Activated CD4-positive, alpha-beta memory T cell treated with anti-CD3 and anti-CD28 coated beads for 36 hours (primary cell): ENCODE data around the gene ARHGAP44. TPM values are rescaled to one million over a fixed set of nuclear protein-coding genes. Genes with fewer than 3 reads are reported as not detected.
A peak's percentile ranks its signal among the peaks of the same experiment; 100 is the strongest.

Experiments used
- CTCF ChIA-PET: fragments of 350-600 bp; sonication (Branson Sonifier 250); formaldehyde crosslinking; loops from one replicate; lab custom pipeline; 2021; ENCODE audit warnings: antibody characterized with exemption, inconsistent platforms; lab: Charles Lee
- POLR2A ChIA-PET: fragments of 350-600 bp; sonication (Branson Sonifier 250); formaldehyde crosslinking; loops from one replicate; lab custom pipeline; 2021; ENCODE audit warnings: antibody characterized with exemption; lab: Charles Lee
- DNase-seq: peaks from one replicate; pipeline ENCODE4 v3.0.0-alpha.2; 2020
- H3K27ac Mint-ChIP-seq: one replicate; pipeline ENCODE4 v1.8.0; 2021; ENCODE audit warnings: mixed read lengths
- H3K27me3 Mint-ChIP-seq: one replicate; pipeline ENCODE4 v1.8.0; 2021; ENCODE audit warnings: mixed read lengths
- H3K36me3 Mint-ChIP-seq: one replicate; pipeline ENCODE4 v1.8.0; 2021; ENCODE audit warnings: mixed read lengths
- H3K4me1 Mint-ChIP-seq: one replicate; pipeline ENCODE4 v1.8.0; 2021; ENCODE audit warnings: low read depth, mixed read lengths
- H3K4me3 Mint-ChIP-seq: one replicate; pipeline ENCODE4 v1.8.0; 2021; ENCODE audit warnings: mild to moderate bottlenecking, mixed read lengths
- H3K9me3 Mint-ChIP-seq: one replicate; pipeline ENCODE4 v1.8.0; 2021; ENCODE audit warnings: mixed read lengths
- intact Hi-C: fragments of 100-400 bp; cut with micrococcal nuclease; formaldehyde crosslinking; loops from one replicate; pipeline ENCODE4 v1.15.1; 2023
- total RNA-seq, 2 experiments: library from RNA; stranded (reverse); gene quantifications; one replicate each; pipeline ENCODE4 v1.2.3, GENCODE V29; 2021

ARHGAP44 gene
- total RNA-seq, 2 experiments from 2014 or later: not detected

DNA sequence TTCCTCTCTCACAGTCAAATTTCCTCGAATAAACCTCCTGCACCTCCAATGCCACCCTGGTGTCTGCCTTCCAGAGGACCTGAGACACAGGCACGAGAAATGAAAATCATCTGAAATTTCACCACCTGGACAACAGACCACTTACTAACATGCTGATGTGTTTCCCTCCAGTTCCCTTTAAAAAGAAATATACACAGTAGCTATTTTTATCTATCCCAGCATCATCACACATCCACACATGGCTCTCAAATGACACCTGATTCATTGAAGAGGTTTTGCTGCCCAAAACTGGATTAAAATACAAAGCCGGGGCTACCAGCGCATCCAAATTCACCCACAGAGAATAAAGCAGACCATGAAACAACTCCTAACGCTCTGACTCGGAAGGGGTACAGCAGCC, 214.6 kb downstream of the ARHGAP44 start:
- DNase-seq: no peak
- Mint-ChIP-seq H3K27me3 (no peaks in the 10 kb centered on the region), H3K9me3 (no peaks in the 10 kb centered on the region), H3K27ac (no peak overlapping the region), H3K4me1 (peaks cover 2% of the 10 kb centered on the region), H3K36me3 (peaks cover 31% of the 10 kb centered on the region), H3K4me3 (no peak overlapping the region)
- ChIA-PET CTCF (interaction anchor here (1.3 to 5.2 kb wide), 6 partner anchors 12 to 823 kb away, joined by 4 to 38 read pairs (median 6); no protein-coding TSS in a partner anchor), POLR2A (no interaction called here)
- intact Hi-C loops: loop anchor here (5.0 kb wide), 1 partner anchor 747 kb away; no protein-coding TSS in a partner anchor

DNA sequence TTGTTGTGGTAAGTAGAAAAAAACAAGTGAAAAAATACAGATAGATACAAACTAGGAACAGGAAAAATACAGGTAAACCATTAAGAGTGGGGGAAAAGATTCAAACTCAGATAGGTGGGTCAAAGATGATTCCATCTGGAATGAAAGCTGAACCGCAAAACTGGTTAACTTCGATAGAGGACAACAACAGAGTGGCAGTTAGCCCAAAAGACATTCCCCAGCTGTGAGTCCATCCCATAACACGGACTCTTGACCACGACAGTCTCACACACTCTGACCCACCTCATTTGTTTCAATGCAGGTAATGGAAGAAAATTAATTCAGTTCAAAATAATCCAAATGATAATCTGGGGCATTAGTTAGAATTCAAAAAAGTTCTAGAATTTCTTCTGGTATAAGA, 215.0 kb downstream of the ARHGAP44 start:
- no peak for DNase-seq
- Mint-ChIP-seq H3K27me3 (no peaks in the 10 kb centered on the region), H3K27ac (no peak overlapping the region), H3K36me3 (peaks cover 30% of the 10 kb centered on the region), H3K4me3 (no peak overlapping the region), H3K4me1 (peaks cover 2% of the 10 kb centered on the region), H3K9me3 (no peaks in the 10 kb centered on the region)
- intact Hi-C loops: loop anchor here (5.0 kb wide), 1 partner anchor 747 kb away; no protein-coding TSS in a partner anchor
- CTCF ChIA-PET: interaction anchor here (1.3 to 5.2 kb wide), 6 partner anchors 12 to 823 kb away, joined by 4 to 38 read pairs (median 6); no protein-coding TSS in a partner anchor
- POLR2A ChIA-PET: no interaction called here

DNA sequence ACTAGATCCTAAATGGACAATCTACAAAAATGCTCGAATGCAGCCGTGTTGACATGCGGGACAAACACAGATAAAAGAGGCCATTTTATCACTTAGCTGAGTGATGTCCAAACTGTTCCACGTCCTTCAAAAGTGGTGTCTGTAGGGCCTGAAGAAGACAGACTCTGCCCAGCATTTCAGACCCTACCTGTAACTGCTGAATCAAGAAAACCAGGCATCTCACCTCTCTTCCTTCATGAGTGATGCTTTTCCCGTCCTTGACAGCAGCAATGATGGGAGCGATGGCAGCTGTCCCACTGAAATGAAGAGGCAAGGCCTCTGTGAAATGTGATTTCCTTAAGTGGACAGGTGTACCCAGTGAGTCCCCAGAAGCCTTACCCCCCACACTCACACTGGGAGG, 216.2 kb downstream of the ARHGAP44 start:
- CTCF ChIA-PET: interaction anchor here (1.5 to 5.2 kb wide), 2 partner anchors 18 to 25 kb away, joined by 6 to 38 read pairs; no protein-coding TSS in a partner anchor
- Mint-ChIP-seq H3K36me3 (peaks cover 39% of the 10 kb centered on the region), H3K9me3 (no peaks in the 10 kb centered on the region), H3K27me3 (no peaks in the 10 kb centered on the region), H3K4me1 (peaks cover 2% of the 10 kb centered on the region), H3K4me3 (no peak overlapping the region), H3K27ac (no peak overlapping the region)
- DNase-seq: no peak
- intact Hi-C loops: no loop called here
- POLR2A ChIA-PET: no interaction called here

DNA sequence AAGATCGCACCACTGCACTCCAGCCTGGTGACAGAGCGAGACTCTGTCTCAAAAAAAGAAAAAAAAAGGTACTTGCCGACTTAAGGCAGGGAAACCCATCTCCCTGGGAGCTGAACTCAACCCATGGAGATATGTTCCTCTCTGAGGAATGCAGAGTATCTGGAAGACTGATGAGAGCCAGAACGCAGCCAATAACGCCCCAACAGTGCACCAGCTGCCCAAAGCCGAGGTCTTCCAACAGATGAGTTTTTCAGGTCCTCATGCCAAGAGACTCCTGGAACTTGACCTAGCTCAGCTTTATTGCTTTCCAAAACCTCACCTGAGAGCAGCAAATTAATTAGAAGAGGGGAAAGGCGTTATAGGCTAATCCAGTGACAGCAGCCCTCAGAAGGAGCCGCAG, 219.2 kb downstream of the ARHGAP44 start:
- H3K4me1 Mint-ChIP-seq: peaks cover 2% of the 10 kb centered on the region
- no peaks in the 10 kb centered on the region for H3K27me3 Mint-ChIP-seq
- no peak overlapping the region for H3K4me3 Mint-ChIP-seq
- POLR2A ChIA-PET: interaction anchor here (0.9 kb wide), 1 partner anchor 10 kb away, joined by 4 read pairs; the partner anchor contains the start of gene ELAC2
- DNase-seq: no peak
- H3K9me3 Mint-ChIP-seq: no peaks in the 10 kb centered on the region
- no peak overlapping the region for H3K27ac Mint-ChIP-seq
- CTCF ChIA-PET: interaction anchor here (1.0 to 2.1 kb wide), 3 partner anchors 10 to 22 kb away, joined by 3 to 12 read pairs (median 6); no protein-coding TSS in a partner anchor
- peaks cover 55% of the 10 kb centered on the region for H3K36me3 Mint-ChIP-seq
- intact Hi-C loops: no loop called here

DNA sequence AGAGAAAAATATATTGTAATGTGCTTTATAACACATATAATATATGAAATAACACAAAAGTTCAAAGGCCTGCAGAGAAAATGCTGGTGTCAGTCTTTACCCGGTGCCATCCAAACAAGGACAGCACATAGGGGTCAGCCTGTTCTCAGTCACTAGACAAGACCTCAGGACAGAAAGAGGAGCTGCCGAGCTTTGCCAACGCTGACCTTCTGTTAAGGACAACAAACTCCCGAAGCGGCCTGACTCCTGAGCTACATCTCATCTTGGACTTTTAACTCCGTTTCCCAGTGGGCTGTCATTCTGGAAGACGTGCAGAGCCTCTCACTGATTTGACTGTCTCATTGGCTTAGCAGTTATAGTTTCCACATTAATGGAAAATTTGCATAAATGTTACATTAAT, 221.7 kb downstream of the ARHGAP44 start:
- Mint-ChIP-seq H3K4me3 (no peak overlapping the region), H3K27me3 (no peaks in the 10 kb centered on the region), H3K4me1 (peaks cover 14% of the 10 kb centered on the region), H3K9me3 (no peaks in the 10 kb centered on the region), H3K27ac (no peak overlapping the region), H3K36me3 (peaks cover 60% of the 10 kb centered on the region)
- CTCF ChIA-PET: interaction anchor here (1.6 kb wide), 1 partner anchor 21 kb away, joined by 4 read pairs; no protein-coding TSS in a partner anchor
- no peak for DNase-seq
- intact Hi-C loops: no loop called here
- POLR2A ChIA-PET: no interaction called here

DNA sequence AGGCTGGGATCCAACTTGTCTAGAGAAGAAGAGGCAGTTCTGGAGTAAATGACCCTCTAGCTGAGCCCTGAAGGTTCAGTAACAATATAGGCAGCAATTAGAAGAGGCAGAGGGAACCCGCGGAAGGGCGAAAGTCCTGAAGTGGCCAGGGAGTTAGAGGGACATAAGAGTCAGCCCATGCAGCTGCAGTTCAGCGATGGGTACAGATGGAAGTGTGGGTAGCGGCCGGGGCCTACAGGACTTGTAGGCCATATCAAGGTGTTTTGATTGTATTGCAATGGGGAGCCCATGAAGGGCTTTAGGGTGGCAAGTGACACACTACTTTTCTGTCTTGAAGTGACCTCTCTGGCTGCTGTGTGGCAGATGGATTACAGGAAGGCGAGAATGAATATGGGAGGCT, 225.5 kb downstream of the ARHGAP44 start:
- Mint-ChIP-seq H3K27ac (no peak overlapping the region), H3K9me3 (no peaks in the 10 kb centered on the region), H3K4me1 (peaks cover 26% of the 10 kb centered on the region), H3K36me3 (peaks cover 56% of the 10 kb centered on the region), H3K4me3 (no peak overlapping the region), H3K27me3 (no peaks in the 10 kb centered on the region)
- no peak for DNase-seq
- ChIA-PET POLR2A (no interaction called here), CTCF (interaction anchor here (1.4 to 9.5 kb wide), 2 partner anchors 9 to 16 kb away, joined by 4 to 174 read pairs; no protein-coding TSS in a partner anchor)
- intact Hi-C loops: loop anchor here (5.0 kb wide), 1 partner anchor 332 kb away; no protein-coding TSS in a partner anchor

DNA sequence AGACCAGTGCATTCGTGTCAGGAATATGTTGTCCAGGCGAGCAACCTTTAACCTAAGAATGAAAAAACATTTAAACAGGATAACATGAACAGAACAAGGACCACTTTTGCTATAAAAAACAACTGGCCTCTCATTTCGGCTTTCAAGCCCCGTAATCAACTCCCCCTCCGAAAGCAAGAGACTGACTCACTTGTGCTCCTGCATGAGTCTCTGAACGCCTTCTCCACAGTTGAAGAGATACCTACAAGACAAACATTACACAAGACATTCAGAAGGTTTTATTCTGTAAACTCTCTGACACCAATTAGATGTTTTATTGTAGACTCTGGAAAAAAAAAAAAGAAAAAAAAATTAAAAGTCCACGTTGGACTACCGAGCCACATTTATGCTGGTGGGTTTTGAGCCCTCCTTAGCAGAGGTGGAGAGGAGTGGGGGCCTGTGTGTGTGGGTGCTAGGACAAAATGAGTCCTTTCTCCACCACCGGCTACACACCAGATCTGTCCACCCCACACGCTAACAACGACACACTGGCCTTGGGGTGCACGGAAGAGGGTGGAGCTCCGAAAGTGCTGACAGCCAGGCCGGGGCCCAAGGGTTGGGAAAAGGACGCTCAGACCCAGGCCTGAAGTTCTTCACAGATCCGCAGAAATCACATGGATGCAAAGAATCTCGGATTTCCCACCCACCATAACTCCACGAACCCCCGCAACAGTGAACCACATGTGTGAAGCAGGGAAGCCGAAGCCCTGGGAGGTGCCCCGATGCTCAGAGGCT, 227.8 kb downstream of the ARHGAP44 start:
- Mint-ChIP-seq H3K36me3 (peaks cover 38% of the 10 kb centered on the region), H3K27me3 (no peaks in the 10 kb centered on the region), H3K4me3 (peak overlapping the region; percentile 94), H3K4me1 (peaks cover 26% of the 10 kb centered on the region), H3K27ac (peak overlapping the region; percentile 97), H3K9me3 (no peaks in the 10 kb centered on the region)
- intact Hi-C loops: loop anchor here (5.0 kb wide), 1 partner anchor 330 kb away; no protein-coding TSS in a partner anchor
- POLR2A ChIA-PET: interaction anchor here (1.0 to 1.6 kb wide), 2 partner anchors 15 to 25 kb away, joined by 3 to 9 read pairs; no protein-coding TSS in a partner anchor
- DNase-seq: no peak
- CTCF ChIA-PET: interaction anchor here (2.5 to 9.5 kb wide), 2 partner anchors 14 to 15 kb away, joined by 11 to 174 read pairs; no protein-coding TSS in a partner anchor

DNA sequence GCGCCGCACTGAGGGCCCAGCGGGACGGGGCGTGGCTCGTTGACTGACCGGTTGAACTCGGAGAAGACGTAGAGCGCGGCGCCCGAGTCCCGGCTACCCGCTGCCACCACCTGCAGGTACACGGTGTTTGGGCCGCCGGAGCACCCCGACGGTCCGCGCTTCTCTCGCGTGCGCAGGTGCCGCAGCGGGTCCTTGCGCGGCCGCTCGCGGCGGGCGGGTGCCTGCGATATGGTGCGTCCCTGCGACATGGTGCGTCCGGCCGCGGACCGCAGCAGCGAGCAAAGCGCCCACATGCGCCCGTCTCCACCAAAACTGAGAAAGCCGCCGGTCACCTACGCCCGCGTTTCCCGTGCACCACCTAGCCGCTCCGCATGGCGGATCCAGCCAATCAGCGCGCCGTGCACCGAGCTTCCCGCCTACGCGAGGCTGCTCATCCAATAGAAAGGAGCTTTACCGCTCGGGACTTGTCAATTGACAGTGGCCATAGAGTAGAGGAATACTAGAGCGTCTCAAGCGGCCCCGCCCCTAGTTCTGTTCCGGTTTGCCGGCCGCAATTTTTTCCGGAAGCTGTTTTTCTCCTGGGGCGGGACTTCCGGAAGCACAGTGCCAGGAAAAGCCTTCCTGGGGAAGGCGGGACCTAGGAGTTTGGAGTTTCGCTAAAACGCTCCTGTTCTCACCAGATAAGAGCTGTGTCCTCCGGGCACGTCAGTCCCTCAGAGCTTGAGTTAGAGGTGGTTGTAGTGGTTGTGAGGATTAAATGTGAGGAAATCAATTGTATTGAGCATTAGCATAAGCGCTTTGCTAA, 228.6 kb downstream of the ARHGAP44 start, which contains the start of gene ELAC2:
Gene ELAC2, minus strand, starts transcription at position 373 of the 805 bp plus-strand sequence. Its CDS starts 80 bp downstream, at position 293.
- ChIA-PET POLR2A (interaction anchor here (0.7 to 1.6 kb wide), 4 partner anchors 9 to 26 kb away, joined by 3 to 9 read pairs (median 4); no protein-coding TSS in a partner anchor), CTCF (interaction anchor here (1.0 to 9.5 kb wide), 4 partner anchors 10 to 1283 kb away, joined by 3 to 174 read pairs (median 8); partner anchors contain the start of gene HS3ST3B1)
- peaks cover 35% of the 10 kb centered on the region for H3K36me3 Mint-ChIP-seq
- H3K27me3 Mint-ChIP-seq: no peaks in the 10 kb centered on the region
- peak; percentile 97 for DNase-seq
- intact Hi-C loops: loop anchor here (1.0 to 5.0 kb wide), 3 partner anchors 329 to 1283 kb away; partner anchors contain the start of genes HS3ST3B1 and ZNF18
- peak within 1 kb of the TSS; percentile 94 for H3K4me3 Mint-ChIP-seq
- no peaks in the 10 kb centered on the region for H3K9me3 Mint-ChIP-seq
- H3K4me1 Mint-ChIP-seq: peaks cover 26% of the 10 kb centered on the region
- peak within 1 kb of the TSS; percentile 97 for H3K27ac Mint-ChIP-seq

DNA sequence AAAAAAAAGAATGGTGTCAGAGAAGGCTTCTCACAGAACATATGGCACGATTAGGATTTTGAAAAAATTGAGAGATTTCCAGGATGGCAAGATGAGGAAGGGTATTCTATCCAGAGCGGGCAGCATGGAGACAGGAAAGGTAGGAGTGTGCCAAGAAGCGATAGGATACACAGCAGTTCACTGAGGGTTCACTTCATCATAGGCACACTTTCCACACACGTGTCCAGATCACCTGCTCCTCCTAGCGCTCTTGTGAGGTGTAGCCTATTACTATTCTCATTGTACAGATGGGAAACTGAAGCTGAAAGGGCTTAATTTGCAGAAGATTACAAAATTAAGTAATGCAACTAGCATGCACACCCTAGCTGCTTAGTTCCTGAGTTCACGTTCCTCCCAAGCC, 234.7 kb downstream of the ARHGAP44 start:
- intact Hi-C loops: no loop called here
- POLR2A ChIA-PET: no interaction called here
- Mint-ChIP-seq H3K4me1 (peaks cover 4% of the 10 kb centered on the region), H3K27ac (no peak overlapping the region), H3K9me3 (no peaks in the 10 kb centered on the region), H3K36me3 (no peaks in the 10 kb centered on the region), H3K27me3 (peaks cover 13% of the 10 kb centered on the region), H3K4me3 (peak overlapping the region; percentile 2)
- CTCF ChIA-PET: interaction anchor here (0.7 to 1.8 kb wide), 7 partner anchors 8 to 53 kb away, joined by 3 to 6 read pairs (median 3); no protein-coding TSS in a partner anchor
- DNase-seq: no peak

DNA sequence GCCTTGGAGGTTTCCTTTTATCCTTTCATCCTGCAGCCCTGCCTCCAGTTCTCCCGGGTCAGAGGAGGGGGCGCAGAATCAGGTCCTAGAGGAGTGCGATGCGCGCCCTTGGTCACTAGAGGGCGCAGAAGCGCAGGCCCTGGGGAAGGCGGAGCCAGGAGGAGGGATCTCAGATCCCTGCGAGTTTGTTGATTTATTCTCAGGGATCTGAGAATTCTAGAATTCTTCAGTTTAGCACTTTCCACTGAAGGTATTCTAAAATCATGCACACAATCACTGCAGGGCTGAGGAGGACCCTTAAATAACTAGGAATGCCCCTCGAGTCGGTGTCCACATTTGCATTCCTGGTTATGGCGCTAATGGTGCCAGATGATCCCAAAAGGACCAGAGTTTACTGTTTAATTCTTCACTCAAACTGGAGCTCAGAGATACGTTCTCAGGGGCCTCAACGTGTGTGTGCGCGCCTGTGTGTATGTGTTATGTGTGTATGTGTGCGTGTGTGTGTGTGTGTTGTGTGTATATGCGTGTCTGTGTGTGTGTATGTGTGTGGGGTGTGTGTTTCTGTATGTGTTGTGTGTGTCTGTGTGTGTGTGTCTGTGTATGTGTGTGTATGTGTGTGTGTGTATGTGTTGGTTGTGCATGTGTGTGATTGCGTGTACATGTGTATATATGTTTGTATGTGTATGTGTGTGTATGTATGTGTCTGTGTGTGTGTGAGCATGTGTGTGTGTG, 235.4 kb downstream of the ARHGAP44 start:
- CTCF ChIA-PET: interaction anchor here (0.8 to 1.8 kb wide), 5 partner anchors 11 to 24 kb away, joined by 3 to 6 read pairs (median 3); no protein-coding TSS in a partner anchor
- DNase-seq: peak; percentile 76
- Mint-ChIP-seq H3K27me3 (peaks cover 13% of the 10 kb centered on the region), H3K4me1 (peaks cover 4% of the 10 kb centered on the region), H3K4me3 (peak overlapping the region; percentile 2), H3K36me3 (no peaks in the 10 kb centered on the region), H3K27ac (no peak overlapping the region), H3K9me3 (no peaks in the 10 kb centered on the region)
- POLR2A ChIA-PET: no interaction called here
- intact Hi-C loops: no loop called here
